GM21717 (cell line): Measurements from ENCODE around the gene ZBTB42.

Experiments
- ATAC-seq: cut with Tn5 transposase; IDR thresholded peaks from one replicate; pipeline ENCODE4 v1.9.1; 2021; ENCODE audit warnings: mild to moderate bottlenecking, moderate library complexity; ENCODE audit not compliant: unreplicated experiment

ZBTB42 gene

GRCh38 chr14:104769324-104770071 is 31.4 kb upstream of the ZBTB42 start:
- ATAC-seq: no peak

- ATAC-seq: no peak
These were observed 30.8 kb upstream of the ZBTB42 start for GRCh38 chr14:104770072-104770579.

DNA sequence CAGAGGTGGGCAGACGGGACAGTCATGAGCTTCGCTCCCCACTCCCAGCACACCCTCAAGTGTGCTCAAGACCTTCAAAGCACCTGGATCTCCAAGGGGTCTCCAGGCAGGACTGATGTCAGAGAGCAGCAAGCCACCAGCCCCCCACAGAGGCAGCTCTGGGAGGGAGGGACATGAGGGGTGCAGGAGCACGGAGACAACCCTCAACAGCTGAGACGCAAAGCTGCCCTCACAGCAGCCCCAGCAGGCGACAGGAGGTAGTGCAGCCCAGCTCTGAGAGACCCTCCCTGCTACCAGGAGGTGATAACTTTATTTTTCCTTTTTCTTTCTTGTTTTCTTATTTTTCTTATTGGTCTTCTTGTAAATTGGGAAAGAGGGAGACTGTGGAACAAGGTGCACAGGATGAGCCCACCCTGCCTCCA is 30.0 kb upstream of the ZBTB42 start:
- no peak for ATAC-seq

- no peak for ATAC-seq
These were observed 29.5 kb upstream of the ZBTB42 start for GRCh38 chr14:104771374-104771773.

GRCh38 chr14:104771918-104772706 is 28.8 kb upstream of the ZBTB42 start:
- no peak for ATAC-seq

GRCh38 chr14:104772707-104773504 is 28.0 kb upstream of the ZBTB42 start:
- ATAC-seq: no peak

DNA sequence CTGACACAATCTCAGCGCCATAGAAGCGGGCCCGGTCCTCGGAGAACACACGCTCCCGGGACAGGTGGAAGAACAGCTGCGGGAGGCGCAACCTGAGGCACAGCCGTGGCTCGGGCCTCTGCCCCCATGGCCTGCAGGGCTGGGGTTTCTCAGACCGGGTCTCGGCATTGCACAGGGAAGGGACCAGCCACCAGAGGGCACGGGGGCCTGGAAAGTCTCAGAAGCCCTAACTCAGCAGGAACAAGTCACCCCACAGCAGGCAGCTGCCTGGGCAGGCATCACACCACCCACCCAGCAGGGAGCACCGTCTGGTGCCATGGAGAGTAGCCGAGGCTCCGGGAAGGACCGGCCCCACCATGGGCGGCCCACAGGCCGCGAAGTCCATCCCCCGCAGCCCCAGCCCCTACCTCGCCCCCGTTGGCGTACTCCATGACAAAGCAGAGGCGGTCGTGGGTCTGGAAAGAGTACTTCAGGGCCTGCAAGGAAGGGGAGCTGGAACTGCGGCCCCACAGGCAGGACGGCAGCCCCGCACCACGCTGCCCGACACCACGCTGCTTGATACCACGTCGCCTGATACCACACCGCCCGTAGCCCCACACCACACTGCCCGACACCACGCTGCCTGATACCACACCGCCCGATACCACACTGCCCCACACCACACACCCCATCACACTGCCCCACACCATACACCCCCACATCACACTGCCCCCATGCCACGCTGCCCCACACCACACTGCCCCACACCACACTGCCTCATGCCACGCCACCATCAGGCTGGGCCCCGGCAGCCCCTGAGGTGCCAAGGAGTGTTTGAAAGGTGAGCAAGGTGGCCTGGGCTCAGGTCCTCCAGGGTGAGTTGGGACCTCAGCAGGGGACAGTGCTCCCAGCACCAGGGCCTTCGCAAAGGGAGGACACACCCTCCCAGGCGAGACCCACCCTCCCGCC is 27.1 kb upstream of the ZBTB42 start:
- no peak for ATAC-seq

DNA sequence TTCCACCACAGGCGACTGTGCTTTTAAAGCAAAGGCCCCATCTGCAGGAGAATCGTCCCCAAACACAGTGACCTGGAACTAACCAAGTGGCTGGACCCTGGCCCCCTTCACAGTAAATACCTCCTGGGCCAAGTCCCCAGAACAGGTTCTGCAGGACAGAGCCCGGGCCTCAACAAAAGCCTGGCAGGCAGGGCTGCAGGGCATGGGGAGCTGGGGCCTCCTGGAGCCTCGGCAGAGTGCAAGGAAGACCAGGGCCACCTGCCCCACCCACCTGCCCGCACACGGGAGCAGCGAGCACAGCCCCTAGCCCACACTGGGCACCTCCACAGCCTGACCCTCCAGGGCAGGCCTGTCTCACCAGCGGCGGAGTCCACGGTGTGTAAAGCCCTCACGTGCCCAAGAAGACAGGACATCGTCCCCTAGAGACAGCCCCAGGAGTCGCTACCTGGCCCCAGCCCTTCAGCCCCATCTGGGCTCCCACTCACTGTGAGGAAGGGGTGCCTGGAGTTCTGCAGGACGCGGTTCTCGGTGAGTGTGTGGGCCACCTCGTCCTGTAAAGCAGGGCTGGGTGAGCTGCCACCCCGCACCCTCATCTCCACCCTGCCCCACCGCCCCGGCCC is 26.3 kb upstream of the ZBTB42 start:
- ATAC-seq: no peak

- no peak for ATAC-seq
These were observed 25.8 kb upstream of the ZBTB42 start for GRCh38 chr14:104775073-104775489.

- no peak for ATAC-seq
These were observed 24.4 kb upstream of the ZBTB42 start for GRCh38 chr14:104776481-104776880.

DNA sequence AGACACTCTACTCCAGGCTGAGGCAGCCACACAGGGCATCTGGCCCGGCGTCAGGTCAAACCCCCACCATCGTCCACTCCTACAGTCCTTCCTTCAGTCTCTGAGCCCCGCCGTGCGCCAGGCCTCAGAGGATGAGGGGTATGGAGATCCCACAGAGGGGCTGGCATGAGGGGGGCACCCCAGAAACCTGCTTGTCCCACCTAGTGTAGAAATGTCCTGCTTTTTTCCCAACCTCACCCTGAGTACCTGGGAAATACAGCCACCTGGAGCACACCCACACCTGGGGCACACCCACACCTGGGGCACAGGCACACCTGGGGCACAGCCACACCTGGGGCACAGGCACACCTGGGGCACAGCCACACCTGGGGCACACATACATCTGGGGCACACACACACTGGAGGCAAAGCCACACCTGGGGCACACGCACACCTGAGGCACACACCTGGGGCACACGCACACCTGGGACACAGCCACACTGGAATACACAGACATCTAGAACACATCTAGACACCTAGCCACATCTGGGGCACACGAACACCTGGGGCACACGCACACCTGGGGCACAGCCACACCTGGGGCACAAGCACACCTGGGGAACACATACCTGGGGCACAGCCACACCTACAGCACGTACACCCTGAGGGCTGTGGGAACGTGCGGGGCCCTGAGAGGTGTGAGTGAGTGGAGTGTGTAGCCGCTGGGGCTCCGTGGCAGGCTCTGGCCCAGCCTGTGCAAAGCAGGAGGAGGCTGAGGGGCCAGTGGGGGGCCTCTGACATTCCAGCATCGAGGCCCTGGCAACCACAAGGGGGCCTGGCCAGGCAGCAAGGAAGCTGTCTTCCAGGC is 23.7 kb upstream of the ZBTB42 start:
- ATAC-seq: no peak

GRCh38 chr14:104777808-104778249 is 23.1 kb upstream of the ZBTB42 start:
- ATAC-seq: no peak

GRCh38 chr14:104778694-104779331 is 22.1 kb upstream of the ZBTB42 start:
- no peak for ATAC-seq

DNA sequence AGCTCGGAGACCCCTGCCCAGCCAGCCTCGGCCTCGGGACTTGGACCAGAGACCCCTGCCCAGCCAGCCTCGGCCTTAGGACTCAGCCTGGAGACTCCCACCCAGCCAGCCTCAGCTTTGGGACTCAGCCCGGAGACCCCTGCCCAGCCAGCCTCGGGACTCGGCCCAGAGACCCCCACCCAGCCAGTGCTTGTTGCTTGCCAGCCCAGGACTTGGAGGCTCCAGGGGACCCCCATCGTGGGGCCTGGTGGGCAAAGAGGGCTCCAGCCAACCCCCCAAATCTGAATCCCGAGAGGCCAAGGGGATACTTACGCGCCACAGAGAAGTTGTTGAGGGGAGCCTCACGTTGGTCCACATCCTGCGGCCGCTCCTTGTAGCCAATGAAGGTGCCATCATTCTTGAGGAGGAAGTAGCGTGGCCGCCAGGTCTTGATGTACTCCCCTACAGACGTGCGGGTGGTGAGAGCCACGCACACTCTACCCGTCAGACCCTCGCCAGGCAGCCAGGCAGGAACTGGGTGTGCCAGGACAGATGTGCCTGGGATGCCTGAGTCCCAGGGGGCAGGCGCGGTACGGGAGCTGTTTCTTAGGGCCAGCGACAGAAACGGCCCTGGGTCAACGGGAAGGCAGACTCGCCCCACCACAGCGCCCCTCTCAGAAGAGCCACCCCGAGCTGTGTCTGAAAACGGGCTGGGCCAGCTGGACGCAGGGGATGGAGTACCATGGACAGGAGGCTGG is 21.0 kb upstream of the ZBTB42 start:
- no peak for ATAC-seq

DNA sequence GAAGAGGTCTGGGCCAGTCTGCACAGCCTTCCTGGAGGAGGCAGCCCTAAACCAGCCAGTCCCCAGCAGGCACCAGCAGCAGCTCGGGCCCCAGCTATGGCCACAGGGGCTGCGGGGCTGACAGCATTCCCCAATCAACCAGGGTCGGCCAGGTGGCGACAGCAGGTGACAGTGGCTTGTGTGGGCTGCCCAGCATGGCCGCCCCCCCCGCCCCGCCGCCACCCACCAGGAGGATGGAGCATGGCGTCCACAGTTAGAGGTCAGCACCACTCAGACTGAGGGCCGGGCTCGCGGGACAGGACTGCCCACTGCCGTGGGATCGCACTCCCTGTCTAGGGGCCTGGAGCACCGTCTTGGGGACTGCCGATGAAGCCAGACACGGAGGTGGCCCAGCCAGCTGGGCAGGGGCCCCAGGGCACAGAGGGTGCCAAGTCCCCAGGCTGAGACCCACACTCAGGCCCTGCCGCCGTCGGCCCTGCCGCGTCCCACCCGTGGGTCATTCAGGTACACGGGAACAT is 20.3 kb upstream of the ZBTB42 start:
- ATAC-seq: no peak

GRCh38 chr14:104781271-104782077 is 19.4 kb upstream of the ZBTB42 start:
- no peak for ATAC-seq
